ENCODE data around the gene ZNF428.

Gene ZNF428

DNA sequence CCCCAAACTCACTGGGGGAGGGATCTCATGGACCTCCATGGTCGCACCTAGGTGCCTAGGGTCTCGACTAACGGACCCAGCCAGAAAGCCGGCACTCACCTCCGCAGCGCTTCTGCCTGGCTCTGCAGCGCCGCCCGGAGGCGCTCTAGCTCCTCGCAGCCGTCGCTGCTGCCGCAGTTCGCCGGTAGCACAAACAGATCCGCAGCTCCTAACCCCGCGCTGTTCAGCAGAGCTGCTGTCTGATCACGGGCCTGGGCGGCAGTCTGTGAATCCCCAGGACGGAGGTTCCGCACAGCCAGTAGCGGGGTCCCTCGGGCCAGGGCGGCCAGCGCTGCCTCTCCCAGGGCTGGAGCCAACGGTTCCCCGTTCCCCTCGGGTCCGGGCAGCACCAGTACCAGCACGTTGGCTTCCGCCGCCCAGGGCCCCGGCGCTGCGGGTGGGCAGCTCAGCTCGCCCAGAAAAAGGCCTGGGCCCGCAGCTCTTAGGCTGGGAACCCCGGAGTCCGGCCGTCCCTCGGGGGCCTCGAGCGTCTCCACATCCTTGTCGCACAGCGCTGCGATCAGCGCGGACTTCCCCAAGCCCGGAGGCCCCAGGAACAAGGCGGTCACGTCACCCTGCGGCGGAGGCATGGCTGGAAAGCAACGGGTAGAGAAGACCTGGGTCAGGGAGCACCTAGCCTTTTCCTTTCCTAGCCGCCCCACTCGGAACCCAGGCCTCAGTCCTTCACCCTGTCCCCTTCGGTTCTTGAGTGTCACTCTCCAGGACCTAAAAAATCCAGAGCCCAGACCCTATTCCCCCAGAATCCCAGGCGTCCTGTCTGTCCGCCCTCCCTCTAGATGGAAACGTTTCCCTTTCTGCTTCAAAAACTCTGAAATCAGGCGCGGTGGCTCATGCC lies 24.5 kb downstream of the ZNF428 start:
- no peaks in the 10 kb centered on the region for H3K27me3 ChIP-seq
- no peaks in the 10 kb centered on the region for H3K9me3 ChIP-seq
- peak overlapping the region; percentile 92 for H3K4me3 ChIP-seq (ENCODE audit: low read depth, low read length)
- no peaks in the 10 kb centered on the region for H3K4me1 ChIP-seq
- peak; percentile 78 for DNase-seq
- peaks cover 10% of the 10 kb centered on the region; the same call in 1 of the 2 replicates for H3K36me3 ChIP-seq
- TF ChIP-seq, protein P1, sequence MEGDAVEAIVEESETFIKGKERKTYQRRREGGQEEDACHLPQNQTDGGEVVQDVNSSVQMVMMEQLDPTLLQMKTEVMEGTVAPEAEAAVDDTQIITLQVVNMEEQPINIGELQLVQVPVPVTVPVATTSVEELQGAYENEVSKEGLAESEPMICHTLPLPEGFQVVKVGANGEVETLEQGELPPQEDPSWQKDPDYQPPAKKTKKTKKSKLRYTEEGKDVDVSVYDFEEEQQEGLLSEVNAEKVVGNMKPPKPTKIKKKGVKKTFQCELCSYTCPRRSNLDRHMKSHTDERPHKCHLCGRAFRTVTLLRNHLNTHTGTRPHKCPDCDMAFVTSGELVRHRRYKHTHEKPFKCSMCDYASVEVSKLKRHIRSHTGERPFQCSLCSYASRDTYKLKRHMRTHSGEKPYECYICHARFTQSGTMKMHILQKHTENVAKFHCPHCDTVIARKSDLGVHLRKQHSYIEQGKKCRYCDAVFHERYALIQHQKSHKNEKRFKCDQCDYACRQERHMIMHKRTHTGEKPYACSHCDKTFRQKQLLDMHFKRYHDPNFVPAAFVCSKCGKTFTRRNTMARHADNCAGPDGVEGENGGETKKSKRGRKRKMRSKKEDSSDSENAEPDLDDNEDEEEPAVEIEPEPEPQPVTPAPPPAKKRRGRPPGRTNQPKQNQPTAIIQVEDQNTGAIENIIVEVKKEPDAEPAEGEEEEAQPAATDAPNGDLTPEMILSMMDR (IDR thresholded peaks at IDR 0.05; ENCODE audit: low read depth, low read length): peak; percentile 89

GRCh38 chr19:43594081-43594697 lies 25.2 kb downstream of the ZNF428 start:
- Histone ChIP-seq H3K9me3 (no peaks in the 10 kb centered on the region), H3K27me3 (no peaks in the 10 kb centered on the region), H3K36me3 (peaks cover 9% of the 10 kb centered on the region; the same call in 1 of the 2 replicates), H3K4me1 (no peaks in the 10 kb centered on the region), H3K4me3 (ENCODE audit: low read depth, low read length) (no peak overlapping the region; the same call in 1 of the 2 replicates)
- no peak for DNase-seq
- TF ChIP-seq, protein P1 (IDR thresholded peaks at IDR 0.05; ENCODE audit: low read depth, low read length): no peak

DNA sequence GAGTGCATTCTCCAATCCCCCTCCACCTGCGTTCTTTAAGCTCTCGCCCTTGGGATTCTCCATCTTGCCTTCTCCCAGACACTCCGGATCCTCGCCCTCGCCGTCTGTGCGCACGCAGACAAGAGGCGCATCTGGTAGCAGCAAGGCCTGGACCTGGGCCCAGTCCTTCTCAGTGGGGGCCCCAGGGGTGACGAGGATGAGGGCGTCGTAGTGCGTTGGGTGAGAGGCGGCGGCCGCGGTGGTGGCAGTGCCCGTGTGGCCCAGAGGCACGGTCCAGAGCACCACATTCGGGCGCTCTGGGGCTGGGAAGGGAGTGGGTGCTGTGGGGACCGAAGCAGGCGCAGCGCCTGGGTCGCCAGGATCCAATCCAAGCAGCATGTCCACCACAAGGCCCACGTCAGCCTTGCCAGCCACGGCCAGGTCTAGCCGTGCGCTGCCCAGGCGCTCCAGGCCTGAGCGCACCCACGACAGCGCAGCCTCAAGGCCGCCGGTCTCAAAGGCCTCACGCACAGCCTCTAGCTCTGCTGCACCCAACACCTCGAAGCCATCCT lies 26.6 kb downstream of the ZNF428 start:
- H3K27me3 ChIP-seq: no peaks in the 10 kb centered on the region
- peaks cover 9% of the 10 kb centered on the region; the same call in 1 of the 2 replicates for H3K36me3 ChIP-seq
- H3K4me3 ChIP-seq (ENCODE audit: low read depth, low read length): no peak overlapping the region
- DNase-seq: no peak
- H3K4me1 ChIP-seq: no peaks in the 10 kb centered on the region
- no peaks in the 10 kb centered on the region for H3K9me3 ChIP-seq
- TF ChIP-seq, protein P1 (IDR thresholded peaks at IDR 0.05; ENCODE audit: low read depth, low read length): no peak

- H3K9me3 ChIP-seq: no peaks in the 10 kb centered on the region
- no peaks in the 10 kb centered on the region for H3K4me1 ChIP-seq
- TF ChIP-seq, protein P1 (IDR thresholded peaks at IDR 0.05; ENCODE audit: low read depth, low read length): no peak
- no peak for DNase-seq
- H3K4me3 ChIP-seq (ENCODE audit: low read depth, low read length): no peak overlapping the region
- H3K36me3 ChIP-seq: peaks cover 9% of the 10 kb centered on the region; the same call in 1 of the 2 replicates
- no peaks in the 10 kb centered on the region for H3K27me3 ChIP-seq
Measured at GRCh38 chr19:43591904-43592772, 27.3 kb downstream of the ZNF428 start.

GRCh38 chr19:43589678-43590077 lies 29.8 kb downstream of the ZNF428 start:
- H3K4me1 ChIP-seq: peaks cover 7% of the 10 kb centered on the region
- no peaks in the 10 kb centered on the region for H3K9me3 ChIP-seq
- no peak for DNase-seq
- H3K27me3 ChIP-seq: no peaks in the 10 kb centered on the region
- peaks cover 9% of the 10 kb centered on the region; the same call in 1 of the 2 replicates for H3K36me3 ChIP-seq
- TF ChIP-seq, protein P1 (IDR thresholded peaks at IDR 0.05; ENCODE audit: low read depth, low read length): no peak
- H3K4me3 ChIP-seq (ENCODE audit: low read depth, low read length): no peak overlapping the region
